ENCODE results near the gene FRMD3. TPM values are rescaled to one million over a fixed set of nuclear protein-coding genes. Genes with fewer than 3 reads are reported as not detected.

The FRMD3 gene
- total RNA-seq, 4 donors from 2014 or later: 9.9 to 42.4 (median 40.2) TPM

DNA sequence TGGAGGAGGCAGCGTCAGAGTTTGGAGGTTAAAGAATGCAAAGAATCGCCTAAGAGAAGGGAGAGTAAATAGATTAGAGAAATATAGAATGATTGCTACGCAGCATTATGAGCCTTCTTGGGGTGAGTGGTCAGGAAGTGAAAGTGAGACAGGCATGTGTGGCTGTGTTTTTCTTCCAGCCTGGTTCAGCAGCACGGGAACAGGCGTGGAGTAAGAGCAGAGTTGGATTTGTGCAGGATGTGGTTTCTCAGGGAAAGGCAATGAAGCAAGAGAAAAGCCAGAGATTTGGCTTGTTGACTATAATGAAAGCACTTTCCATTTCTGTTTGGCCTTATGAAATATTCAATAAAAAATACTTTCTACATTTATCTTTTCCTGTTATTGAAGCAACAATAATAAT lies 34.3 kb upstream of the FRMD3 start:
- no peak for DNase-seq
- Histone ChIP-seq H3K9me3 (no peaks in the 10 kb centered on the region), H3K27ac (no peak overlapping the region), H3K27me3 (no peaks in the 10 kb centered on the region), H3K4me1 (no peaks in the 10 kb centered on the region), H3K36me3 (no peaks in the 10 kb centered on the region), H3K4me3 (no peak overlapping the region)
- TF ChIP-seq POLR2A (IDR thresholded peaks at IDR 0.05): no peak
- TF ChIP-seq, protein P1, sequence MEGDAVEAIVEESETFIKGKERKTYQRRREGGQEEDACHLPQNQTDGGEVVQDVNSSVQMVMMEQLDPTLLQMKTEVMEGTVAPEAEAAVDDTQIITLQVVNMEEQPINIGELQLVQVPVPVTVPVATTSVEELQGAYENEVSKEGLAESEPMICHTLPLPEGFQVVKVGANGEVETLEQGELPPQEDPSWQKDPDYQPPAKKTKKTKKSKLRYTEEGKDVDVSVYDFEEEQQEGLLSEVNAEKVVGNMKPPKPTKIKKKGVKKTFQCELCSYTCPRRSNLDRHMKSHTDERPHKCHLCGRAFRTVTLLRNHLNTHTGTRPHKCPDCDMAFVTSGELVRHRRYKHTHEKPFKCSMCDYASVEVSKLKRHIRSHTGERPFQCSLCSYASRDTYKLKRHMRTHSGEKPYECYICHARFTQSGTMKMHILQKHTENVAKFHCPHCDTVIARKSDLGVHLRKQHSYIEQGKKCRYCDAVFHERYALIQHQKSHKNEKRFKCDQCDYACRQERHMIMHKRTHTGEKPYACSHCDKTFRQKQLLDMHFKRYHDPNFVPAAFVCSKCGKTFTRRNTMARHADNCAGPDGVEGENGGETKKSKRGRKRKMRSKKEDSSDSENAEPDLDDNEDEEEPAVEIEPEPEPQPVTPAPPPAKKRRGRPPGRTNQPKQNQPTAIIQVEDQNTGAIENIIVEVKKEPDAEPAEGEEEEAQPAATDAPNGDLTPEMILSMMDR (IDR thresholded peaks at IDR 0.05): no peak

DNA sequence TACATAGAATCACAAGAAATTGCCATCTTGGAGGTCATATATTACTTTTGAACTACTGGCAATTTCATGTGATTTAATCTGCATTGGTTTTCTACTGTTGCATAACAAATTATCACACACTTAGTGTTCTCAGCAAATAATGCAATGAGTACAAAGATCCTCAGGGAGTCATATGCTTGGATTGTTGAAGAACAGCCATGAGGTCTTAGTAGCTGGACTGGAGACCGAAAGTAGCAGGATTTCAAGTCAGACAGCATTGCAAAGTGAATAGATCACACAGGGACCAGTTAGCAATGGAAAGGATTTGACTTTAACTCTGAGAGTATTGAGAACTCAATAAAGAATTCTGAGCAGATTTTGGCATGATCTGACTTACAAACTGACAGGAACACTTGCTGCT lies 32.2 kb upstream of the FRMD3 start:
- no peak for TF ChIP-seq POLR2A (IDR thresholded peaks at IDR 0.05)
- TF ChIP-seq, protein P1 (IDR thresholded peaks at IDR 0.05): no peak
- no peaks in the 10 kb centered on the region for H3K36me3 ChIP-seq
- no peak for DNase-seq
- H3K4me1 ChIP-seq: no peaks in the 10 kb centered on the region
- no peak overlapping the region for H3K27ac ChIP-seq
- no peaks in the 10 kb centered on the region for H3K9me3 ChIP-seq
- H3K4me3 ChIP-seq: no peak overlapping the region
- no peaks in the 10 kb centered on the region for H3K27me3 ChIP-seq

DNA sequence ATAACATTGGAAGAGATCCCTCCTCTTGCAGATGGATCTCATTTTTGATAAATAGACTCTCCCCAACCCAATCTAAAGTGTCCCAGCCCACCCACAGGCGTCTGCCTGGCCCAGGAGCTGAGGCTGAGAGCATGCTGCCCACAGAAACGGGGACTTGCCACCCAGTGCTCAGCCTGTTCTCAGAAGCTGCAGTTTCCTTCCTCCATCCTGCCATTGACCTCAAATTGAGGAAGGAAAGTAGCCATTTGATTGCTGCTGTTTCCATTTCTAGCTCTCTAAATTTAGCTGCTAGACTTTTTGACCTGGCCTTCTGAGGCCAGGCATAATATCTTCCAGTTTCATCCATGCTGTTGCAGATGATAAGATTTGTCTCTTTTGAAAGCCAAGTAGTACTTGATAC lies 31.1 kb upstream of the FRMD3 start:
- H3K4me1 ChIP-seq: no peaks in the 10 kb centered on the region
- no peak overlapping the region for H3K4me3 ChIP-seq
- no peaks in the 10 kb centered on the region for H3K36me3 ChIP-seq
- TF ChIP-seq POLR2A (IDR thresholded peaks at IDR 0.05): no peak
- TF ChIP-seq, protein P1 (IDR thresholded peaks at IDR 0.05): no peak
- no peak for DNase-seq
- H3K9me3 ChIP-seq: no peaks in the 10 kb centered on the region
- H3K27ac ChIP-seq: no peak overlapping the region
- H3K27me3 ChIP-seq: no peaks in the 10 kb centered on the region

DNA sequence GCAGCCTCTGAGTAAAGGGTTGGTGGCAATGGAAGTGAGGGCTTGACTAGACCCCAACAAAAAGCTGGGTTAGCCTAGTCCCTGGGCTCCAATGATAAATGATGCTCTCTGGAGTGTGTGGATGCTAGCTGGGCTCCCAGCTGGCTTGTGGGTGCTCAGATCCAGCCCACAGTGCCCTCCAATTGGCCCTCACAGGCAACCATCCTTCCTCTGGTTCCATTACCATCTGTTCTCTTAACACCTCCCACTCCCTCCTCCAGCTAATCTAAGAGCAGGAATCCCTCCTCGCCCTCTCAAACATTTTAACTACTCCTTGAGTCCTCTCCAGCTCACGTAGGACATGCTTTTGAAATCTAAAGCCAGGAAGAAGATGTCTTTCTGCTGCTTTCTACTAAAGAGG lies 25.2 kb upstream of the FRMD3 start:
- TF ChIP-seq, protein P1 (IDR thresholded peaks at IDR 0.05): no peak
- TF ChIP-seq POLR2A (IDR thresholded peaks at IDR 0.05): no peak
- H3K36me3 ChIP-seq: no peaks in the 10 kb centered on the region
- H3K4me1 ChIP-seq: no peaks in the 10 kb centered on the region
- no peak for DNase-seq
- H3K4me3 ChIP-seq: no peak overlapping the region
- no peak overlapping the region for H3K27ac ChIP-seq
- H3K9me3 ChIP-seq: no peaks in the 10 kb centered on the region
- no peaks in the 10 kb centered on the region for H3K27me3 ChIP-seq

DNA sequence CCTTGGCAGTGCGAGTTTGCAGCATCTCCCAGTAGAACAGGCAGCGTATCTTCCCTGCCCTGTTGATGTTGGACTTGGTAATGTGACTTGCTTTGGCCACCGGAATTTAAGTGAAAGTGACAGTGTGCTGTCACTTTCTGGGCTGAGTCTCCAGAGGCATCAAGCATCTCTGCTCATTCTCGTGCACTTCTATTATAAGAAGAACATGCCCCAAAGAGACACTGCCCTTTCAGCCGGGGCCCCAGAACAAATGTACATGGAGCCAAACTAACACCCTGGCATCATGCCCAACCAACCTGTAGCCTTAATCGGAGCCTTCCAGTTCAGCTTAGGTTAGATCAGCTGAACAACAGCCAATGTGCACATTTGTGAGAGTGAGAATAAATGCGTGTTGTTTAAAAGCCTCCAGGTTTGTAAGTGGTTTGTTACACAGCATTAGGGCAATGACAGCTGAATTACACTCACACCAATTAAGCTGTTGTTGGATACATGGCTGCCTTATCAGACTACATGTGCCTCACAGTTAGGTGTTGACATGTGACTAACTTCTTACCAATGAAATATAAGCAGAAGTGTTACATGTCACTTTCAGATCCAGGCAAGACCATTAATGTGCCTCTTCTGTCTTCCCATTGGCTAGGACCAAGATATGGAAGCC lies 22.1 kb upstream of the FRMD3 start:
- Histone ChIP-seq H3K4me3 (no peak overlapping the region), H3K9me3 (no peaks in the 10 kb centered on the region), H3K27me3 (no peaks in the 10 kb centered on the region), H3K4me1 (no peaks in the 10 kb centered on the region), H3K27ac (no peak overlapping the region), H3K36me3 (no peaks in the 10 kb centered on the region)
- DNase-seq: no peak
- TF ChIP-seq, protein P1 (IDR thresholded peaks at IDR 0.05): no peak
- no peak for TF ChIP-seq POLR2A (IDR thresholded peaks at IDR 0.05)

DNA sequence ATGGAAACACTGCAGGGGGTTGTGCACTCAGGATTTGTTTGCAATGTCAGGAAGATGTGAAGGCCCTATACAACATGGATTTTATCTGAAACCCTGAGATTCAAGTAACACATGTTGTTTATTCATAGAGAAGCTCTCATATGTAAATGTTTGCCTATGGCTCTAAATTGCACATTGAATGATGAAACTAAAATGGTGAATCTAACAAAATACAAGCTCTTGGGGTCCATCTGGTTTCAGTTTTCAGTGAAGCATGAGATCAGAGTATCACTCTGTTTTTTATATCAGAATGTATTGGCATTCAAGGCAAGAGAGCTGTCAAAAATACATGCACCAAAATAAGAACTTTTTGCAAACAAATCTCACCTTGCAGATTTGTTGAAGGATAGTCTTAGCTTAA lies 19.6 kb upstream of the FRMD3 start:
- H3K27ac ChIP-seq: no peak overlapping the region
- no peaks in the 10 kb centered on the region for H3K27me3 ChIP-seq
- TF ChIP-seq, protein P1 (IDR thresholded peaks at IDR 0.05): no peak
- TF ChIP-seq POLR2A (IDR thresholded peaks at IDR 0.05): no peak
- no peaks in the 10 kb centered on the region for H3K4me1 ChIP-seq
- no peak for DNase-seq
- H3K36me3 ChIP-seq: no peaks in the 10 kb centered on the region
- H3K4me3 ChIP-seq: no peak overlapping the region
- H3K9me3 ChIP-seq: peaks cover 0 to 3% (median 0%) of the 10 kb centered on the region in 4 donors
